22Rv1 (cell line): Measurements from ENCODE around the gene ZRANB3.

Experiments
- CTCF ChIP-seq: fragments of 450-650 bp; IDR thresholded peaks from 2 replicates; pipeline ENCODE4 v1.5.1; 2017; ENCODE audit warnings: mild to moderate bottlenecking
- ZFX ChIP-seq: fragments of 450-650 bp; IDR thresholded peaks from 2 replicates; pipeline ENCODE4 v1.6.1; 2017; ENCODE audit warnings: antibody characterized with exemption, borderline replicate concordance

GRCh38 chr2:135238651-135239050 lies 292.4 kb downstream of the ZRANB3 start:
- no peak for TF ChIP-seq CTCF
- TF ChIP-seq ZFX: no peak
